ENCODE data around the gene PTGIS. TPM values are rescaled to one million over a fixed set of nuclear protein-coding genes. Genes with fewer than 3 reads are reported as not detected.

The PTGIS gene
- total RNA-seq, 1 donor, result 89.8 TPM

- Histone ChIP-seq H2AFZ (ENCODE audit: low read length) (no peak overlapping the region), H3K79me2 (ENCODE audit: insufficient read depth, low read length) (no peaks in the 10 kb centered on the region)
Measured at GRCh38 chr20:49556621-49557020, 11.3 kb downstream of the PTGIS start.

GRCh38 chr20:49549801-49550551 is 18.0 kb downstream of the PTGIS start:
- TF ChIP-seq CTCF (IDR thresholded peaks at IDR 0.05; ENCODE audit: extremely low read depth, low read depth, low read length), result no peak
- H3K27ac ChIP-seq (ENCODE audit: low read depth, low read length), result no peak overlapping the region
- no peak overlapping the region for H3K4me2 ChIP-seq (ENCODE audit: insufficient read depth, low read length)
- no peak overlapping the region for H2AFZ ChIP-seq (ENCODE audit: low read length)
- H3K4me3 ChIP-seq (ENCODE audit: insufficient read depth, low read length), result no peak overlapping the region
- peaks cover 11% of the 10 kb centered on the region for H3K27me3 ChIP-seq (ENCODE audit: insufficient read depth, low read length)
- H3K9me3 ChIP-seq (ENCODE audit: low read depth, low read length), result peaks cover 6% of the 10 kb centered on the region
- peaks cover 8% of the 10 kb centered on the region for H3K36me3 ChIP-seq (ENCODE audit: insufficient read depth, low read length)
- H3K79me2 ChIP-seq (ENCODE audit: insufficient read depth, low read length), result no peaks in the 10 kb centered on the region
- no peaks in the 10 kb centered on the region for H4K20me1 ChIP-seq (ENCODE audit: insufficient read depth, low read length)
- peaks cover 8% of the 10 kb centered on the region for H3K4me1 ChIP-seq (ENCODE audit: insufficient read depth, low read length)
- no peak for DNase-seq (ENCODE audit: insufficient read length, low spot score, missing footprints)

More at GRCh38 chr20:49556621-49557020, 11.3 kb downstream of the PTGIS start:
- no peak for DNase-seq (ENCODE audit: insufficient read length, low spot score, missing footprints)
- TF ChIP-seq CTCF (IDR thresholded peaks at IDR 0.05; ENCODE audit: extremely low read depth, low read depth, low read length), result no peak
- H3K4me3 ChIP-seq (ENCODE audit: insufficient read depth, low read length), result no peak overlapping the region
- no peaks in the 10 kb centered on the region for H3K36me3 ChIP-seq (ENCODE audit: insufficient read depth, low read length)
- no peaks in the 10 kb centered on the region for H4K20me1 ChIP-seq (ENCODE audit: insufficient read depth, low read length)
- H3K27ac ChIP-seq (ENCODE audit: low read depth, low read length), result no peak overlapping the region
- H3K4me1 ChIP-seq (ENCODE audit: insufficient read depth, low read length), result peaks cover 35% of the 10 kb centered on the region
- no peaks in the 10 kb centered on the region for H3K27me3 ChIP-seq (ENCODE audit: insufficient read depth, low read length)
- no peaks in the 10 kb centered on the region for H3K9me3 ChIP-seq (ENCODE audit: low read depth, low read length)
- H3K4me2 ChIP-seq (ENCODE audit: insufficient read depth, low read length), result no peak overlapping the region

GRCh38 chr20:49548371-49548947 is 19.5 kb downstream of the PTGIS start:
- H3K27me3 ChIP-seq (ENCODE audit: insufficient read depth, low read length), result peaks cover 11% of the 10 kb centered on the region
- no peak overlapping the region for H2AFZ ChIP-seq (ENCODE audit: low read length)
- no peak overlapping the region for H3K27ac ChIP-seq (ENCODE audit: low read depth, low read length)
- H4K20me1 ChIP-seq (ENCODE audit: insufficient read depth, low read length), result no peaks in the 10 kb centered on the region
- H3K9me3 ChIP-seq (ENCODE audit: low read depth, low read length), result peaks cover 6% of the 10 kb centered on the region
- H3K4me2 ChIP-seq (ENCODE audit: insufficient read depth, low read length), result no peak overlapping the region
- H3K36me3 ChIP-seq (ENCODE audit: insufficient read depth, low read length), result peaks cover 8% of the 10 kb centered on the region
- peaks cover 8% of the 10 kb centered on the region for H3K4me1 ChIP-seq (ENCODE audit: insufficient read depth, low read length)
- TF ChIP-seq CTCF (IDR thresholded peaks at IDR 0.05; ENCODE audit: extremely low read depth, low read depth, low read length), result no peak
- H3K79me2 ChIP-seq (ENCODE audit: insufficient read depth, low read length), result no peaks in the 10 kb centered on the region
- DNase-seq (ENCODE audit: insufficient read length, low spot score, missing footprints), result no peak
- H3K4me3 ChIP-seq (ENCODE audit: insufficient read depth, low read length), result no peak overlapping the region

- no peak overlapping the region for H3K4me2 ChIP-seq (ENCODE audit: insufficient read depth, low read length)
- peaks cover 11% of the 10 kb centered on the region for H3K27me3 ChIP-seq (ENCODE audit: insufficient read depth, low read length)
- H2AFZ ChIP-seq (ENCODE audit: low read length), result no peak overlapping the region
- no peak for DNase-seq (ENCODE audit: insufficient read length, low spot score, missing footprints)
- H3K79me2 ChIP-seq (ENCODE audit: insufficient read depth, low read length), result no peaks in the 10 kb centered on the region
- no peak overlapping the region for H3K4me3 ChIP-seq (ENCODE audit: insufficient read depth, low read length)
- H3K36me3 ChIP-seq (ENCODE audit: insufficient read depth, low read length), result peaks cover 8% of the 10 kb centered on the region
- H3K4me1 ChIP-seq (ENCODE audit: insufficient read depth, low read length), result no peaks in the 10 kb centered on the region
- H3K27ac ChIP-seq (ENCODE audit: low read depth, low read length), result no peak overlapping the region
- peak; percentile 22 for TF ChIP-seq CTCF (IDR thresholded peaks at IDR 0.05; ENCODE audit: extremely low read depth, low read depth, low read length)
- no peaks in the 10 kb centered on the region for H4K20me1 ChIP-seq (ENCODE audit: insufficient read depth, low read length)
- peaks cover 6% of the 10 kb centered on the region for H3K9me3 ChIP-seq (ENCODE audit: low read depth, low read length)
Measured at GRCh38 chr20:49545572-49545971, 22.4 kb downstream of the PTGIS start.
